ENCODE results near the gene SMPDL3B.

DNA sequence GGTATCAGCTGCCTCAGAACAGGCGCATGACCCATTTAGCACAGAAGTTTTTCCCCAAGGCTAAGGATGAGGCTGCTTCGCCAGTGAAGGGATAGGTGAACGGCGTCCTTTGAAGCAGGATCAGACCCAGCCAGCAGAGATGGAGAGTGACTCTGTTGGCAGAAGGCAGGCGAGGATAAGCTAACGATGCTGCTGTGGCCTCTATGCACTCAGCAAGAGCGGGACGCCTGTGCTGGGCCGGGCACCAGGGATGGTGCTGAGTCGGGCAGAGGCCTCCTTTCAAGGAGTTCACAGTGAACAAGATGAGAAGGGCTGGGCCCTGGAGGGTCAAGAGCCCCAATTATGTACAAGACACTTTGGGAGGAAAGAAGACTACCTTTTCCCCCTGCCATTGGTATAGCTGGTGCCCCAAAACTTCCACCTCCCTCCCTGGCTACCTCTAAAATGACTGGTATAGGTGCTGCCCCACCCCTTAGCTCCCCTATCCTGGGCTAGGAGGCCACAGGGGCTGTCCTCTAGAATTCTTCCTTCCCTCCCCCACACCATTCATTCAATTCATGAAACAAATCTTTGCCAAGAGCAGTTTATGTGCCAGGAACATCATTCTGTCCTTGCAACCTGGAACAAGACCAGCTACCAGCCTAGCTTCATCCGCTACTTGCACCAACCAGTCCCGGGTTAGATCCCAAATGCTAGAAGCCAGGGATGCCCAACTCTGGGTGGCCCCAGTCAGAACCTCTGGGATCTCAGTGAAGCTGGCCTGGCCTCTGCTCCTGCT lies 32.5 kb downstream of the SMPDL3B start:
- no peak for TF ChIP-seq CTCF (IDR thresholded peaks at IDR 0.05)
- TF ChIP-seq POLR2A (IDR thresholded peaks at IDR 0.05) = no peak

Data from Peyer's patch (tissue), 4 donors.